GM19452 (cell line): Measurements from ENCODE around the gene AMPD2.
A peak's percentile ranks its signal among the peaks of the same experiment; 100 is the strongest.

Source experiments
- ATAC-seq: cut with Tn5 transposase; IDR thresholded peaks from one replicate; pipeline ENCODE4 v1.9.1; 2021; ENCODE audit not compliant: unreplicated experiment

The AMPD2 gene

GRCh38 chr1:109616391-109616790 is 3.2 kb upstream of the AMPD2 start:
- ATAC-seq: no peak

GRCh38 chr1:109617291-109617801 is 2.3 kb upstream of the AMPD2 start:
- no peak for ATAC-seq

- no peak for ATAC-seq
These were observed 719 bp upstream of the AMPD2 start for GRCh38 chr1:109618661-109619575.

DNA sequence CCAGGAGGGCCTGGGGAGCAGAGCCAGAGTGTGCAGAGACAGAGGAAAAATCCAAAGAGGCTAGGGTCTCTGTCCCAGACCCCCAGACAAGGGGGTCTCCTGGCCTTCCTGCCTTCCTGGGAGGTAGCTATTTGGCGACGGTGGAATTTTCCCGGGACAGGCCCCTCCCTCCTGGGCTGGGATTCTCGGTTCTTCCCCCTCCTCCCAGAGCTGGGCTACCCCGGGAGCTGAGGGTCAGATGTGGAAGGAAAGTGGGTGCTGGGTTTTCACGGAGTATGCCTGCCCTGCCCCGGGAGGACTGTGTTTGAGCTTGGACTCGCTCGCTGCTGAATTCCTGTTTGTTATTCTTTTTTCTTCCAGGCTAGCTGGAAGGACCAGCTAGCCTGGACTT is 759 bp downstream of the AMPD2 start:
- ATAC-seq: no peak

DNA sequence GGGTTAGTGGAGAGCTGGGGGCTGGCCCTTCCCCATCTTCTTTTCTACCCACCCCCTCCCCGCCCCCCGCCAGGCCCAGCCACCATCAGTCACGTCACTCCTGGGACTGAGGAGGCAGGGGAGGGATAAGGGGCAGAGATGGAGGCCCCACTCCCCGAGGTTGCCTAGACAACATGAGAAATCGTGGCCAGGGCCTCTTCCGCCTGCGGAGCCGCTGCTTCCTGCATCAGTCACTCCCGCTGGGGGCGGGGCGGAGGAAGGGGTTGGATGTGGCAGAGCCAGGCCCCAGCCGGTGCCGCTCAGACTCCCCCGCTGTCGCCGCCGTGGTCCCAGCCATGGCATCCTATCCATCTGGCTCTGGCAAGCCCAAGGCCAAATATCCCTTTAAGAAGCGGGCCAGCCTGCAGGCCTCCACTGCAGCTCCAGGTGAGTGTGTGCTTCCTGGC is 1.2 kb downstream of the AMPD2 start:
- peak; percentile 74 for ATAC-seq

DNA sequence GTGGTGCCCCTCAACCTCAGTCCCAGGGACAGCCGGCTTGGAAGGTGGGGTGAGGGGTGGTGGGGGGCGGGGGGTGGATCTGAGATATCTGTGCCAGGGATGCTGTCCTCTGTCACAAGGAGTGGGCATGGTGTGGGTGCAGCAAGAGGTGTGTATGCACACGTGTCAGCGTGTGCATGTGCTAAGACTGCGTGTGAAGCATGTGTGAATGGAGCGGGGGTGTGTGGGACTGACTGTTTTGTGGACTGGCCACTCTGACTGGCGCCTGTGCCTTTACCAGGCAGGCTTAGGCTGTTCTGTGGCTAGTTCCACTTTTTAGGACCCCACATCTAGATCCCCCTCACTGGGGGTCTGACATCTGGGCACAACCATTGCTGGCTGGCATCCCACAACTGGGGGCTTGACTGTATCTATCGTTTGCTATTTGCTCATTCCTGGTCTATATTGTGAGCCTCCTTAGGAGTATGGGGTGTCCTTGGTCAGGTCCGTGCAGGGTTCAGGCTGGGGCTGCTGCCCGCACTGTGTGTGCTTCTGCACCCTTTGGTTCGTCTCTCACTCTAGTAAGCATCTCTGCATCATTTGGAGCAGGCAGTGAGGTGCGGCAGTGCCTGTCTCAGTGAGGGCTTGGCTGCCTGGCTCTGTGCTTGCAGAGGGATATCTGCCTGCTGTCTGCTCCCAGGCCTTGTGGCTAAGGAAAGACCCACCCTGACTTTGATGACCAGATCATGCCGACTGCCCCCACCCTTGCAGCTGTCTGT is 1.9 kb downstream of the AMPD2 start:
- no peak for ATAC-seq

GRCh38 chr1:109622137-109622892 is 2.7 kb downstream of the AMPD2 start:
- no peak for ATAC-seq

GRCh38 chr1:109622895-109623294 is 3.3 kb downstream of the AMPD2 start:
- ATAC-seq: no peak

GRCh38 chr1:109623601-109624161 is 4.0 kb downstream of the AMPD2 start:
- no peak for ATAC-seq

GRCh38 chr1:109624201-109625010 is 4.8 kb downstream of the AMPD2 start:
- no peak for ATAC-seq

DNA sequence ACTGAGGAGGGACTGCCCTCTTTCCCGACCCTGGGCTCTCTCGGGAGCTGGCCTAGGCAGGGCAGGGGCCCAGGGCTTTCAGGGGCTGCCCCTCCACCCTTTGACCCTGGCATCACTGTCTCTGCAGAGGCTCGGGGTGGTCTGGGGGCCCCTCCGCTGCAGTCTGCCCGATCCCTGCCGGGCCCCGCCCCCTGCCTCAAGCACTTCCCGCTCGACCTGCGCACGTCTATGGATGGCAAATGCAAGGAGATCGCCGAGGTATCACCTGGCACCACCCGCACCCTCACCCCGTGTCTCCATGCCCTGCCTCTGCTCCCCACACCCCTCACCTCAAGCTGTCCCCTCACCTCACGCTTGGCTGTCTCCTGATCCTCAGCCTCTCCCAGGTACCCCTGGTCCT is 5.5 kb downstream of the AMPD2 start:
- ATAC-seq: no peak

DNA sequence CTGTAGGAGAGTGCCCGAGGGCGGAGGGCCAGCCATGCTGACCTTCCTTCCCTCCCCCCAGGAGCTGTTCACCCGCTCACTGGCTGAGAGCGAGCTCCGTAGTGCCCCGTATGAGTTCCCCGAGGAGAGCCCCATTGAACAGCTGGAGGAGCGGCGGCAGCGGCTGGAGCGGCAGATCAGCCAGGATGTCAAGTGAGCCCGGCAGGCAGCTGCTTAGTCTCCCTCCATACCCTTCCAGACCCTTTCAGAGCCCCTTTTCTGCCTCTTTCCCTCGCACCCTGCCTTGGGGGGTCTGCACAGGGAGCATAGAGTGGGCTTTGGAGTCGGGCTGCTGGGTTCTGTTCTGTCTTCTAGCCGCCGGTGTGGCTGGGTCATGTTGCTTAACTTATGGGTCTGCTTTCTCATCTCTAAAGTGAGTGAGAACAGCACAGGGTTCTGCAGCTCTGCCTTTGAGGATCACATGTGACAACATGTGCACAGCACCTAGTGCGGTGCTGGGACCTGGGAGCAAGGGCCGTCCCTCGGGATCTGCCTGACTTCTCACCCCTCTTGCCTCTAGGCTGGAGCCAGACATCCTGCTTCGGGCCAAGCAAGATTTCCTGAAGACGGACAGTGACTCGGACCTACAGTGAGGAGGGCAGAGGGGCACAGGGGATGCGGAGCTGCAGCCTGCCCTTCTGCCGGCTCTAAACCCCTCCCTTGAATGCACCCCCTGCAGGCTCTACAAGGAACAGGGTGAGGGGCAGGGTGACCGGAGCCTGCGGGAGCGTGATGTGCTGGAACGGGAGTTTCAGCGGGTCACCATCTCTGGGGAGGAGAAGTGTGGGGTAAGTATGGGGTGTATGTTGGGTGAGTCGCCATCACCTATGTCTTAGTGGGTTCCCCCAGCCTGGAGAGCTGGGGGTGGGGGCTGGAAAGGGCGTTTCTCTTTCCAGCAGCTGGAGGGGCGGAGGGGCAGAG is 6.2 kb downstream of the AMPD2 start:
- no peak for ATAC-seq

DNA sequence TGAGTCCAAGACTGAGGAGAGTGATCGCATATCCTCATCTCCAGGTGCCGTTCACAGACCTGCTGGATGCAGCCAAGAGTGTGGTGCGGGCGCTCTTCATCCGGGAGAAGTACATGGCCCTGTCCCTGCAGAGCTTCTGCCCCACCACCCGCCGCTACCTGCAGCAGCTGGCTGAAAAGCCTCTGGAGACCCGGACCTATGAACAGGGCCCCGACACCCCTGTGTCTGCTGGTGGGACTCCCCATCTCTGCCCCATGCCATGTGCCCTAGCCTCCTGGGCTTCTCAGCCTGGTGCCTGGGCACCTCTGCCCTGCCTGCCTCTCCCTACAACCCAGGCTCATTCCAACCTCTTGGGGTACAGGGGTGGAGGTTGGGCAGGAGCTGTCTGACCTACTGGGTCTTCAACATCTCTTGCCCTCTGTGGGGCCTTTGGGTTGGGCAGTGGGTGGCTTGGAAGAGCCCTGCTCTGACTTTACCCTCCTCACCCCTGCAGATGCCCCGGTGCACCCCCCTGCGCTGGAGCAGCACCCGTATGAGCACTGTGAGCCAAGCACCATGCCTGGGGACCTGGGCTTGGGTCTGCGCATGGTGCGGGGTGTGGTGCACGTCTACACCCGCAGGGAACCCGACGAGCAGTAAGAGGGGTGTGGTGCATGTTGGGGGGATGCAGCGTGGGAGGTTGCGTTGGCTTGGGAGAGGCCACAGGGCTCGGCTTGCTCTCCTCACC is 7.2 kb downstream of the AMPD2 start:
- ATAC-seq: no peak

GRCh38 chr1:109627692-109628399 is 8.2 kb downstream of the AMPD2 start:
- ATAC-seq: no peak

DNA sequence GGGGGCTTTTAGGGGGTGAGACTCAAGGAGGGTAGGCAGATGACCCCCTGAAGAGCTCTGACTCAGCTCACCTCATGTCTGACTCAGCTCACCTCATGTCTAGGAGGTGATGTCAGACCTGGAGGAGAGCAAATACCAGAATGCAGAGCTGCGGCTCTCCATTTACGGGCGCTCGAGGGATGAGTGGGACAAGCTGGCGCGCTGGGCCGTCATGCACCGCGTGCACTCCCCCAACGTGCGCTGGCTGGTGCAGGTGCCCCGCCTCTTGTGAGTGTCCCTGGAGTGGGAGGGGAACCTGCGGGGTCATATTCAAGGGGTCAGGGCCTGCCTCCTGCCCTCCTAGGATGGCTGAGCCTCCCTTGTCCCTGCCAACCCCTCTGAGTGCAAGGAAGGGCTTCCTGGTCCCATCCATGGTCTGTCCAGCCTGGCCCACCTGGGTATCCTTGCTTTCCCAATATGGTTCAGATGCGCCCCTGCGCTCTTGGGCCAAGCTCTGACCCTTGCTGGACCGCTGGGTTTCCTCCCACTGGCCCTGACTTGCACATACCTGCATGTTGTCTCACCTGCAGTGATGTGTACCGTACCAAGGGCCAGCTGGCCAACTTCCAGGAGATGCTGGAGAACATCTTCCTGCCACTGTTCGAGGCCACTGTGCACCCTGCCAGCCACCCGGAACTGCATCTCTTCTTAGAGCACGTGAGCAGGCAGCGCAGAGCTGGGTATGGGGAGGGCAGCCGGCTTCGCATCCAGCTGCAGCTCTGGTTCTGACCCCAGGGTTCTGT is 9.1 kb downstream of the AMPD2 start:
- ATAC-seq: no peak

DNA sequence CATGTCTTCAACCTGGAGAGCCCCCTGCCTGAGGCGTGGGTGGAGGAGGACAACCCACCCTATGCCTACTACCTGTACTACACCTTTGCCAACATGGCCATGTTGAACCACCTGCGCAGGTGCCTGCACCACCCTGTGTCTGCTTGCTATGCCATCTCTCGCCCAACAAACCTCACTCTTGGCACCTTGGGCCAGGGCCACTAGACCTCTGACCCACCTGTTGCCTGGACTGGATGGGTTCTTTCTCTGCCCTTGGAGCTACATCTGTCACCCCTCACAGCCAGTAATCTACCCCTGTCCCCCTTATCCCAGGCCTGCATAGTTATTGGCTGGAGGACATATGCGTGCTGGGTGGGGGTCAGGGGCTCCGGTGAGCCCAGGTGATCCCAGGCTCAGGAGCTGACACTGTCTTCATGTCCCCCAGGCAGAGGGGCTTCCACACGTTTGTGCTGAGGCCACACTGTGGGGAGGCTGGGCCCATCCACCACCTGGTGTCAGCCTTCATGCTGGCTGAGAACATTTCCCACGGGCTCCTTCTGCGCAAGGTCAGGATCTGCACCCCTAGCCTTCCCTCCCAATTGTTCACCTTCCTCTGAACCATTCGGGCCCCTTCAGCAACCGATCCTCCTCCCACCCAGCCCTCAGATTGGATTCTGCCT is 9.9 kb downstream of the AMPD2 start:
- no peak for ATAC-seq
